Keratinocyte (primary cell): Measurements from ENCODE around the gene ZNF236. TPM values are rescaled to one million over a fixed set of nuclear protein-coding genes. Genes with fewer than 3 reads are reported as not detected.

Experiments
- DNase-seq: peaks from one replicate; pipeline ENCODE4 v3.0.0-alpha.2; 2011; ENCODE audit warnings: low read depth, missing footprints, low spot score
- FAIRE-seq: peaks from 2 replicates; lab custom pipeline; 2011; peaks lifted over from hg19 to GRCh38; lab: Jason Lieb, UNC
- H2AFZ ChIP-seq: 2 replicates; pipeline ENCODE4 v1.6.0; 2012; ENCODE audit warnings: low read length, control low read depth, inconsistent platforms; ENCODE audit not compliant: control insufficient read depth
- H3K27ac ChIP-seq: 2 replicates; pipeline ENCODE4 v1.5.1; 2011; ENCODE audit warnings: low read length; ENCODE audit not compliant: control insufficient read depth, insufficient read depth
- H3K27me3 ChIP-seq: 3 replicates; pipeline ENCODE4 v1.6.0; 2011; ENCODE audit warnings: low read length; ENCODE audit not compliant: control insufficient read depth, insufficient read depth; ENCODE audit errors: extremely low read depth
- H3K36me3 ChIP-seq, 2 experiments: 2 replicates in 1 of 2; 3 replicates in 1 of 2; pipeline ENCODE4 v1.5.1; 2011; ENCODE audit warnings: low read length in 2 of 2, mild to moderate bottlenecking in 1 of 2; ENCODE audit not compliant: control insufficient read depth in 2 of 2, insufficient read depth in 2 of 2; ENCODE audit errors: extremely low read depth in 1 of 2
- H3K4me1 ChIP-seq: 3 replicates; pipeline ENCODE4 v1.5.1; 2011; ENCODE audit warnings: low read length; ENCODE audit not compliant: control insufficient read depth, insufficient read depth; ENCODE audit errors: extremely low read depth
- H3K4me2 ChIP-seq: 3 replicates; pipeline ENCODE4 v1.6.0; 2011; ENCODE audit warnings: low read depth, low read length; ENCODE audit not compliant: control insufficient read depth, insufficient read depth; ENCODE audit errors: extremely low read depth
- H3K4me3 ChIP-seq, 3 experiments: fragments of 200-600 bp in 1 of 3; sonication (generic) in 1 of 3; 2 replicates in 2 of 3; 3 replicates in 1 of 3; pipeline ENCODE4 v1.5.1; 2011 to 2016; ENCODE audit warnings: low read length in 3 of 3, mild to moderate bottlenecking in 3 of 3, control low read depth in 2 of 3, inconsistent platforms in 1 of 3, low read depth in 1 of 3, mixed read lengths in 1 of 3, mixed run types in 1 of 3, moderate library complexity in 1 of 3; ENCODE audit not compliant: control insufficient read depth in 2 of 3, insufficient read depth in 2 of 3; ENCODE audit errors: extremely low read depth in 1 of 3
- H3K79me2 ChIP-seq: 2 replicates; pipeline ENCODE4 v1.6.0; 2012; ENCODE audit warnings: low read length; ENCODE audit not compliant: control insufficient read depth, insufficient read depth
- H3K9ac ChIP-seq: 3 replicates; pipeline ENCODE4 v1.6.0; 2011; ENCODE audit warnings: low read length; ENCODE audit not compliant: control insufficient read depth, insufficient read depth; ENCODE audit errors: extremely low read depth
- H3K9me1 ChIP-seq: 3 replicates; pipeline ENCODE4 v1.6.0; 2011; ENCODE audit warnings: low read length; ENCODE audit not compliant: control insufficient read depth, insufficient read depth; ENCODE audit errors: extremely low read depth
- H3K9me3 ChIP-seq: 2 replicates; pipeline ENCODE4 v1.5.1; 2012; ENCODE audit warnings: low read depth, low read length; ENCODE audit not compliant: control insufficient read depth
- H4K20me1 ChIP-seq: 3 replicates; pipeline ENCODE4 v1.6.0; 2011; ENCODE audit warnings: low read length; ENCODE audit not compliant: control insufficient read depth, insufficient read depth; ENCODE audit errors: extremely low read depth
- CTCF ChIP-seq, 3 experiments: IDR thresholded peaks in 1 of 3; conservative IDR thresholded peaks in 1 of 3; optimal IDR thresholded peaks in 1 of 3; 2 replicates in 2 of 3; 3 replicates in 1 of 3; pipeline versions ENCODE3 to v1.5.1; 2011; ENCODE audit warnings: low read length in 3 of 3, mild to moderate bottlenecking in 3 of 3, moderate library complexity in 2 of 3, control low read depth in 1 of 3, inconsistent platforms in 1 of 3; ENCODE audit not compliant: insufficient read depth in 2 of 3; ENCODE audit errors: extremely low read depth in 1 of 3
- EZH2 ChIP-seq: IDR thresholded peaks from one replicate; pipeline ENCODE4 v1.6.1; 2012; ENCODE audit warnings: inconsistent platforms, mild to moderate bottlenecking, low read length, moderate library complexity
- dilution Hi-C: fragments of 300-500 bp; cut with MboI; formaldehyde crosslinking; loops from one replicate; pipeline ENCODE4 v1.7.0; 2020; ENCODE audit warnings: low sequenced_read_pairs; ENCODE audit not compliant: extremely low pct_ligation_motif_present
- polyA plus RNA-seq, 5 experiments: library from polyadenylated mRNA; depleted of rRNA in 3 of 5; stranded (reverse) in 3 of 5; stranded (forward) in 1 of 5; unstranded in 1 of 5; fragments of >200 nt; gene quantifications; 1 replicate in 1 of 5; 2 replicates in 3 of 5; 3 replicates in 1 of 5; pipeline versions ENCODE4 v1.2.1 to v1.2.3, GENCODE V29; 2011 to 2012; ENCODE audit warnings: missing spikeins in 2 of 5, low read depth in 1 of 5, low replicate concordance in 1 of 5

The ZNF236 gene
- polyA plus RNA-seq, 1 donor (not counting 4 experiments of a cell fraction or from before 2014, with no cell fraction given) = 4.5 TPM

GRCh38 chr18:76972241-76972640, 149.9 kb downstream of the ZNF236 start:
- FAIRE-seq (peak; percentile 20), DNase-seq (no peak)
- H3K4me3 ChIP-seq = no peak overlapping the region
- H2AFZ ChIP-seq = no peak overlapping the region
- H3K36me3 ChIP-seq = peaks cover 2 to 5% of the 10 kb centered on the region in 2 experiments
- no peaks in the 10 kb centered on the region for H3K27me3 ChIP-seq
- H3K4me2 ChIP-seq = no peak overlapping the region
- H3K79me2 ChIP-seq = no peaks in the 10 kb centered on the region
- peaks cover 8% of the 10 kb centered on the region for H3K4me1 ChIP-seq
- no peaks in the 10 kb centered on the region for H3K9me1 ChIP-seq
- H3K9ac ChIP-seq = no peak overlapping the region
- H3K27ac ChIP-seq = no peak overlapping the region
- H4K20me1 ChIP-seq = no peaks in the 10 kb centered on the region
- TF ChIP-seq CTCF (optimal IDR thresholded peaks at IDR 0.05 in 1 of 3, IDR thresholded peaks at IDR 0.05 in 1 of 3, conservative IDR thresholded peaks at IDR 0.05 in 1 of 3; ENCODE audit: extremely low read depth in 1 of 3, insufficient read depth in 2 of 3, low read length in 3 of 3) = no peak
- no peak for TF ChIP-seq EZH2
- no peaks in the 10 kb centered on the region for H3K9me3 ChIP-seq
- dilution Hi-C loops = no loop called here

GRCh38 chr18:76972846-76973519, 150.6 kb downstream of the ZNF236 start:
- H3K79me2 ChIP-seq = no peaks in the 10 kb centered on the region
- dilution Hi-C loops = no loop called here
- no peaks in the 10 kb centered on the region for H4K20me1 ChIP-seq
- H3K27ac ChIP-seq = no peak overlapping the region
- peak overlapping the region; percentile 12 for H3K4me2 ChIP-seq
- H3K9me1 ChIP-seq = no peaks in the 10 kb centered on the region
- TF ChIP-seq CTCF (optimal IDR thresholded peaks at IDR 0.05 in 1 of 3, IDR thresholded peaks at IDR 0.05 in 1 of 3, conservative IDR thresholded peaks at IDR 0.05 in 1 of 3; ENCODE audit: extremely low read depth in 1 of 3, insufficient read depth in 2 of 3, low read length in 3 of 3) (no peak), EZH2 (no peak)
- DNase-seq = no peak
- H2AFZ ChIP-seq = no peak overlapping the region
- no peak overlapping the region for H3K4me3 ChIP-seq
- H3K27me3 ChIP-seq = no peaks in the 10 kb centered on the region
- peak; percentile 13 for FAIRE-seq
- H3K9ac ChIP-seq = no peak overlapping the region
- peaks cover 2 to 4% of the 10 kb centered on the region in 2 experiments for H3K36me3 ChIP-seq
- peaks cover 8% of the 10 kb centered on the region for H3K4me1 ChIP-seq
- H3K9me3 ChIP-seq = no peaks in the 10 kb centered on the region
